Panc1 (cell line): Measurements from ENCODE around the gene RHEB. TPM values are rescaled to one million over a fixed set of nuclear protein-coding genes. Genes with fewer than 3 reads are reported as not detected.
A peak's percentile ranks its signal among the peaks of the same experiment; 100 is the strongest.

Experiments
- ATAC-seq: fragments of 200-7000 bp; cut with Tn5 transposase; 2 replicates; pipeline ENCODE4 v1.9.1; 2020; ENCODE audit warnings: mild to moderate bottlenecking, moderate library complexity
- BruUV-seq: library from RNA; stranded (reverse); fragments of 400-500 nt; replicated peaks from 2 replicates; lab custom pipeline; 2021; lab: Mats Ljungman, UMichigan
- CTCF ChIA-PET: fragments of 300-600 bp; sonication (Branson Sonifier 250); formaldehyde crosslinking; loops from one replicate; lab custom pipeline; 2022; ENCODE audit warnings: antibody characterized with exemption; lab: Charles Lee
- POLR2A ChIA-PET: fragments of 300-600 bp; sonication (Branson Sonifier 250); formaldehyde crosslinking; loops from one replicate; lab custom pipeline; 2022; ENCODE audit warnings: antibody characterized with exemption; lab: Charles Lee
- DNase-seq: peaks from one replicate; pipeline ENCODE4 v3.0.0-alpha.2; 2010; ENCODE audit warnings: low read depth, low spot score
- H3K27ac ChIP-seq: 2 replicates; pipeline ENCODE4 v1.5.1; 2011; ENCODE audit warnings: mild to moderate bottlenecking, low read length, inconsistent platforms
- H3K27me3 ChIP-seq: fragments of 200-500 bp; sonication (Bioruptor generic); 2 replicates; pipeline ENCODE4 v1.6.0; 2014; ENCODE audit warnings: low read length, inconsistent platforms; ENCODE audit not compliant: control insufficient read depth, insufficient read depth
- H3K36me3 ChIP-seq: fragments of 200-500 bp; sonication (Bioruptor generic); 2 replicates; pipeline ENCODE4 v1.5.1; 2014; ENCODE audit warnings: inconsistent platforms, mild to moderate bottlenecking, low read length, moderate library complexity; ENCODE audit not compliant: control insufficient read depth, insufficient read depth
- H3K4me1 ChIP-seq: 2 replicates; pipeline ENCODE4 v1.5.1; 2011; ENCODE audit warnings: inconsistent platforms, mild to moderate bottlenecking, low read length, moderate library complexity; ENCODE audit not compliant: control insufficient read depth, insufficient read depth
- H3K4me3 ChIP-seq, 2 experiments: 2 replicates each; pipeline ENCODE4 v1.5.1; 2011 to 2012; ENCODE audit warnings: low read depth in 2 of 2, low read length in 2 of 2, mild to moderate bottlenecking in 2 of 2, inconsistent platforms in 1 of 2, moderate library complexity in 1 of 2
- H3K9me3 ChIP-seq: fragments of 200-500 bp; sonication (Bioruptor generic); 2 replicates; pipeline ENCODE4 v1.5.1; 2014; ENCODE audit warnings: low read depth, mild to moderate bottlenecking, inconsistent platforms, low read length, moderate library complexity; ENCODE audit not compliant: control insufficient read depth, insufficient read depth
- CTCF ChIP-seq: fragments of 450-650 bp; IDR thresholded peaks from 2 replicates; pipeline ENCODE4 v1.5.1; 2017; ENCODE audit warnings: mild to moderate bottlenecking
- POLR2AphosphoS5 ChIP-seq: IDR thresholded peaks from 2 replicates; pipeline ENCODE4 v1.6.1; 2012; ENCODE audit warnings: mild to moderate bottlenecking, low read depth, low read length, moderate library complexity
- REST ChIP-seq, 2 experiments: IDR thresholded peaks; 2 replicates each; pipeline ENCODE4 v1.6.1; 2011 to 2012; ENCODE audit warnings: low read depth in 2 of 2, control low read depth in 1 of 2, low read length in 1 of 2, mild to moderate bottlenecking in 1 of 2, moderate library complexity in 1 of 2; ENCODE audit not compliant: insufficient read depth in 1 of 2
- SIN3A ChIP-seq: IDR thresholded peaks from 2 replicates; pipeline ENCODE4 v1.6.1; 2012; ENCODE audit warnings: low read depth, mild to moderate bottlenecking, low read length, moderate library complexity, borderline replicate concordance; ENCODE audit not compliant: insufficient read depth
- TCF7L2 ChIP-seq: IDR thresholded peaks from 2 replicates; pipeline ENCODE4 v1.6.1; 2011; ENCODE audit warnings: mild to moderate bottlenecking, low read depth, low read length, inconsistent platforms
- in situ Hi-C: cut with HindIII; loops from 2 replicates; pipeline ENCODE4 v1.10.0; 2016; ENCODE audit warnings: low sequenced_read_pairs, low pct_unique_long_range_greater_than_20kb
- intact Hi-C: fragments of 100-400 bp; cut with micrococcal nuclease; formaldehyde crosslinking; loops from one replicate; pipeline ENCODE4 v1.10.0; 2022; ENCODE audit not compliant: unreplicated experiment
- total RNA-seq: library from RNA; stranded (reverse); gene quantifications from one replicate; pipeline ENCODE4 v1.2.1, GENCODE V29; 2021; ENCODE audit not compliant: unreplicated experiment

RHEB gene
- total RNA-seq, 1 experiment from 2014 or later: 259 TPM

DNA sequence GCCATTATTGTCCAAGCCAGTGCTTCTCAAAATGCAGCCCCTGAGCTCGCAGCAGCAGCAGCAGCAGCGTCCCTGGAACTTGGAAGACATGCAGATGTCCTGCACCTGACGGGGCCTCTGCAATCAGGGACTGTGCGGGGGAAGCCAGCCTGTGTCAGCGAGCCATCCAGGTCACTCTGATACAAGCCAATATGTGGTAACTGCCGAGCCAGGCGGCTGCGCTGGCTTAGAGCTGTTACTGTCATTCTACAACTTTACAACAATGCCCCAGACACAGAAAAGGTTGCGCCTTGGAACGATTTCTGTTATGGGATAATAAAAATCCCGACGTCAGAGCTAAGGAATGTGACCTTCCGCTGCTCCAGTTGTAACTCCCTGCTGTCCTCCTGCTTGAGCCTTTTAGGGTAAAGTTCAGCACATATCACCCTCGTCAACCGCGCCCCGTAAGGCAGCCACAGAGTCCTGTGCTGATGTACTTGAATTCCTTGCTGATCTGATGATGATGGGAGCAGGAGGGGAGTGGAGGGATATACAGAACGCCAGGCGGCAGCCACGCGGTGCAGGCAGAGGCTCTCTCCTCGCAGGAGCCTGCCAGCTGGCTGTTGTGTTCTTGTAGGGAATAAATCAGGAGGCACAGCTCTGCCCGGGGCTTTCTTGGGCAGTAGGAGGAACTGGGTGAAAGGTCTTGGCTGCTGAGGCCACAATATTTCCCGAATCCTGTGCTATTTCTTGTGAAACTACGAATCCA is 59.8 kb downstream of the RHEB start:
- no peaks in the 10 kb centered on the region; the same call in 1 of the 2 replicates for H3K36me3 ChIP-seq
- ChIA-PET POLR2A (interaction anchor here (0.7 kb wide), 1 partner anchor 25 kb away, joined by 3 read pairs; no protein-coding TSS in a partner anchor), CTCF (interaction anchor here (0.6 kb wide), 1 partner anchor 216 kb away, joined by 3 read pairs; no protein-coding TSS in a partner anchor)
- peaks cover 50% of the 10 kb centered on the region for H3K4me1 ChIP-seq
- ATAC-seq (peak; percentile 84), DNase-seq (peak; percentile 76)
- TF ChIP-seq TCF7L2 (peak; percentile 94), POLR2AphosphoS5 (peak; percentile 73), REST (IDR thresholded peaks at IDR 0.05; ENCODE audit: insufficient read depth in 1 of 2, low read depth in 2 of 2, low read length in 1 of 2) (0 out of 4 replicates have a peak, but pooled peaks of 1 of the 2 experiments have one; percentile 32), SIN3A (peak; percentile 74; the same call in 1 of the 2 replicates), CTCF (no peak; the same call in 1 of the 2 replicates)
- H3K27me3 ChIP-seq: no peaks in the 10 kb centered on the region
- H3K9me3 ChIP-seq: no peaks in the 10 kb centered on the region
- peak overlapping the region; percentile 98 for H3K27ac ChIP-seq
- BruUV-seq: no TSS peak
- H3K4me3 ChIP-seq: peak overlapping the region; percentile 7 to 45; a peak in 3 of 4 replicates
- intact Hi-C loops (loop anchor here (5.0 to 10.0 kb wide), 2 partner anchors 57 to 295 kb away; partner anchors contain the start of gene RHEB), in situ Hi-C loops (no loop called here)

DNA sequence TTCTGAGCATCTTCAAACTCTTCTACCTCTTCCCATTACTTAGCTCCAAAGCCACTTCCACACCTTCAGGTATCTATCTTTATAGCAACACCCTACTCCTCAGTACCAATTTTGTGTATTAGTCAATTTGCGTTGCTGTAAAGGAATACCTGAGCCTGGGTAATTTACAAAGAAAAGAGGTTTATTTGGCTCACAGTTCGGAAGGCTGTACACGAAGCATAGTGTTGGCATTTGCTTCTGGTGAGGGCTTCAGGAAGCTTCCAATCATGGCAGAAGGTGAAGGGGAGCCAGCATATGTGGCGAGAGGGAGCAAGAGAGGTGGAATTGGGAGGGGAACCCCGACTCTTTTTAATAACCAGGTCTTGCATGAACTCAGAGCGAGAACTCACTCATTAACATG is 62.2 kb downstream of the RHEB start:
- TF ChIP-seq TCF7L2: no peak
- TF ChIP-seq SIN3A: no peak
- no peak for TF ChIP-seq CTCF
- no peak for TF ChIP-seq REST (IDR thresholded peaks at IDR 0.05; ENCODE audit: insufficient read depth in 1 of 2, low read depth in 2 of 2, low read length in 1 of 2)
- TF ChIP-seq POLR2AphosphoS5: no peak
- Histone ChIP-seq H3K27me3 (no peaks in the 10 kb centered on the region), H3K4me3 (no peak overlapping the region), H3K9me3 (no peaks in the 10 kb centered on the region), H3K36me3 (no peaks in the 10 kb centered on the region), H3K27ac (peak overlapping the region; percentile 98), H3K4me1 (peaks cover 44% of the 10 kb centered on the region)
- intact Hi-C loops (loop anchor here (10.0 kb wide), 1 partner anchor 297 kb away; no protein-coding TSS in a partner anchor), in situ Hi-C loops (no loop called here)
- no TSS peak for BruUV-seq
- DNase-seq (no peak), ATAC-seq (no peak)
- POLR2A ChIA-PET: no interaction called here
- CTCF ChIA-PET: no interaction called here
